IMR-90 (cell line): ENCODE data around the gene ITGB5. TPM values are rescaled to one million over a fixed set of nuclear protein-coding genes. Genes with fewer than 3 reads are reported as not detected.

Experiments used
- ATAC-seq: fragments of 200-7000 bp; cut with Tn5 transposase; 2 replicates; pipeline ENCODE4 v1.9.1; 2020; ENCODE audit warnings: low read depth, mild to moderate bottlenecking, moderate library complexity
- BruUV-seq: library from RNA; stranded (reverse); fragments of 400-500 nt; replicated peaks from 2 replicates; lab custom pipeline; 2021; lab: Mats Ljungman, UMichigan
- CTCF ChIA-PET: fragments of 300-600 bp; formaldehyde crosslinking; extraction: SDS; loops from one replicate; lab custom pipeline; 2021; ENCODE audit warnings: antibody characterized with exemption; lab: Yijun Ruan, JAX
- POLR2A ChIA-PET: fragments of 300-600 bp; sonication (Branson Sonifier 250); formaldehyde crosslinking; loops from one replicate; lab custom pipeline; 2022; ENCODE audit warnings: antibody characterized with exemption; ENCODE audit not compliant: unreplicated experiment; lab: Charles Lee
- DNase-seq: peaks from one replicate; pipeline ENCODE4 v3.0.0; 2013
- H2AFZ ChIP-seq: replicated peaks from 2 replicates; pipeline ENCODE3; 2013; ENCODE audit warnings: low read length, mild to moderate bottlenecking; ENCODE audit not compliant: poor library complexity
- H2AK5ac ChIP-seq: 2 replicates; pipeline ENCODE4 v1.6.1; 2013; ENCODE audit warnings: low read depth, low read length, inconsistent platforms
- H2AK9ac ChIP-seq: replicated peaks from 2 replicates; pipeline ENCODE3; 2013; ENCODE audit warnings: mild to moderate bottlenecking, low read depth, low read length, moderate library complexity; ENCODE audit not compliant: poor library complexity
- H2BK120ac ChIP-seq: 2 replicates; pipeline ENCODE4 v1.6.1; 2013; ENCODE audit warnings: low read depth, low read length, inconsistent platforms
- H2BK15ac ChIP-seq: 3 replicates; pipeline ENCODE4 v1.6.1; 2013; ENCODE audit warnings: low read depth, low read length, inconsistent platforms
- H2BK20ac ChIP-seq: 2 replicates; pipeline ENCODE4 v1.6.1; 2013; ENCODE audit warnings: low read depth, mild to moderate bottlenecking, inconsistent platforms, low read length, moderate library complexity
- H2BK5ac ChIP-seq: 2 replicates; pipeline ENCODE4 v1.6.1; 2013; ENCODE audit warnings: mild to moderate bottlenecking, low read depth, low read length, inconsistent platforms; ENCODE audit not compliant: poor library complexity, severe bottlenecking
- H3K14ac ChIP-seq: replicated peaks from 2 replicates; pipeline ENCODE4 v1.6.1; 2013; ENCODE audit warnings: low read depth, low read length, inconsistent platforms
- H3K18ac ChIP-seq: 2 replicates; pipeline ENCODE4 v1.6.1; 2013; ENCODE audit warnings: low read depth, low read length, control low read depth
- H3K23ac ChIP-seq: 2 replicates; pipeline ENCODE4 v1.6.1; 2013; ENCODE audit warnings: low read depth, low read length, inconsistent platforms
- H3K27ac ChIP-seq: 2 replicates; pipeline ENCODE4 v1.5.1; 2013; ENCODE audit warnings: mild to moderate bottlenecking, control low read depth, low read length; ENCODE audit not compliant: insufficient read depth
- H3K27me3 ChIP-seq: 2 replicates; pipeline ENCODE4 v1.6.1; 2013; ENCODE audit warnings: low read length; ENCODE audit not compliant: control insufficient read depth, insufficient read depth
- H3K36me3 ChIP-seq: 2 replicates; pipeline ENCODE4 v1.6.1; 2013; ENCODE audit warnings: low read length, mixed read lengths; ENCODE audit not compliant: control insufficient read depth, insufficient read depth
- H3K4ac ChIP-seq: 2 replicates; pipeline ENCODE4 v1.6.1; 2013; ENCODE audit warnings: low read depth, low read length, inconsistent platforms
- H3K4me1 ChIP-seq: 2 replicates; pipeline ENCODE4 v1.6.1; 2013; ENCODE audit warnings: low read length, mixed read lengths; ENCODE audit not compliant: control insufficient read depth, insufficient read depth
- H3K4me2 ChIP-seq: 2 replicates; pipeline ENCODE4 v1.6.1; 2013; ENCODE audit warnings: low read depth, mild to moderate bottlenecking, control low read depth, low read length, moderate library complexity
- H3K4me3 ChIP-seq: 2 replicates; pipeline ENCODE4 v1.5.1; 2013; ENCODE audit warnings: low read depth, mild to moderate bottlenecking, control low read depth, low read length, moderate library complexity; ENCODE audit not compliant: insufficient read depth
- H3K56ac ChIP-seq: 2 replicates; pipeline ENCODE4 v1.6.1; 2013; ENCODE audit warnings: low read length, inconsistent platforms; ENCODE audit not compliant: insufficient read depth; ENCODE audit errors: extremely low read depth
- H3K79me1 ChIP-seq, 2 experiments: 2 replicates each; pipeline ENCODE4 v1.6.1; 2013; ENCODE audit warnings: low read length in 2 of 2, inconsistent platforms in 1 of 2, low read depth in 1 of 2
- H3K9ac ChIP-seq: 2 replicates; pipeline ENCODE4 v1.6.1; 2013; ENCODE audit warnings: low read depth, low read length, control low read depth
- H3K9me1 ChIP-seq: 2 replicates; pipeline ENCODE4 v1.6.1; 2013; ENCODE audit warnings: low read length, inconsistent platforms; ENCODE audit not compliant: insufficient read depth
- H3K9me3 ChIP-seq: 2 replicates; pipeline ENCODE4 v1.6.1; 2013; ENCODE audit warnings: low read length; ENCODE audit not compliant: control insufficient read depth, insufficient read depth
- H4K20me1 ChIP-seq: 2 replicates; pipeline ENCODE4 v1.6.1; 2013; ENCODE audit warnings: low read length, inconsistent platforms; ENCODE audit not compliant: insufficient read depth
- H4K5ac ChIP-seq: 2 replicates; pipeline ENCODE4 v1.6.1; 2013; ENCODE audit warnings: mild to moderate bottlenecking, low read depth, low read length, control low read depth
- H4K8ac ChIP-seq, 2 experiments: 2 replicates each; pipeline ENCODE4 v1.6.1; 2013; ENCODE audit warnings: low read depth in 2 of 2, low read length in 2 of 2, control low read depth in 1 of 2, inconsistent platforms in 1 of 2
- H4K91ac ChIP-seq: 2 replicates; pipeline ENCODE4 v1.6.1; 2013; ENCODE audit warnings: low read depth, low read length, inconsistent platforms; ENCODE audit not compliant: insufficient read depth
- POLR2A ChIP-seq: IDR thresholded peaks from 2 replicates; pipeline ENCODE4 v1.6.1; 2012; ENCODE audit warnings: mild to moderate bottlenecking, low read depth, low read length
- SMC3 ChIP-seq: fragments of 150-350 bp; IDR thresholded peaks from 2 replicates; pipeline ENCODE4 v1.6.1; 2016; ENCODE audit warnings: low read depth, mild to moderate bottlenecking, antibody characterized with exemption, low read length, moderate library complexity
- dilution Hi-C: fragments of 300-500 bp; cut with HindIII; formaldehyde crosslinking; loops from one replicate; pipeline ENCODE4 v1.14.3; 2018; ENCODE audit warnings: low sequenced_read_pairs; ENCODE audit not compliant: unreplicated experiment
- in situ Hi-C: fragments of 300-500 bp; cut with MboI; formaldehyde crosslinking; loops from 3 replicates; pipeline ENCODE4 v1.14.3; 2019; ENCODE audit warnings: low sequenced_read_pairs, inconsistent platforms, mixed read lengths
- intact Hi-C: fragments of 100-400 bp; cut with micrococcal nuclease; formaldehyde crosslinking; loops from 2 replicates; pipeline ENCODE4 v1.10.0; 2022
- polyA plus RNA-seq, 3 experiments: library from polyadenylated mRNA; depleted of rRNA; stranded (reverse); fragments of >200 nt; gene quantifications; 2 replicates each; pipeline ENCODE4 v1.2.3, GENCODE V29; 2012; ENCODE audit warnings: low replicate concordance in 1 of 3
- total RNA-seq: library from RNA; depleted of rRNA; stranded (reverse); fragments of >200 nt; gene quantifications from 2 replicates; pipeline ENCODE4 v1.2.3, GENCODE V29; 2012

ITGB5 gene
- total and polyA plus RNA-seq, 2 of the 4 experiments (the other 2 are of a cell fraction), result 85.0 to 101 TPM

GRCh38 chr3:124935264-124935663 lies 48.1 kb upstream of the ITGB5 start:
- H4K20me1 ChIP-seq, result no peaks in the 10 kb centered on the region
- no peaks in the 10 kb centered on the region for H3K9me3 ChIP-seq
- no peak overlapping the region for H2BK15ac ChIP-seq
- no peak overlapping the region for H3K14ac ChIP-seq
- H2BK20ac ChIP-seq, result no peak overlapping the region
- dilution Hi-C loops (no loop called here), intact Hi-C loops (no loop called here), in situ Hi-C loops (loop anchor here (5.0 kb wide), 1 partner anchor 492 kb away; no protein-coding TSS in a partner anchor)
- H4K5ac ChIP-seq, result no peak overlapping the region
- H3K23ac ChIP-seq, result no peak overlapping the region
- H4K8ac ChIP-seq, result no peak overlapping the region
- no peak overlapping the region for H2AK9ac ChIP-seq
- no peaks in the 10 kb centered on the region; the same call in 1 of the 2 replicates for H3K9me1 ChIP-seq
- H3K79me1 ChIP-seq, result no peaks in the 10 kb centered on the region
- H3K27ac ChIP-seq, result no peak overlapping the region
- H3K4me1 ChIP-seq, result no peaks in the 10 kb centered on the region
- H2AK5ac ChIP-seq, result no peak overlapping the region
- no peaks in the 10 kb centered on the region for H3K36me3 ChIP-seq
- H2AFZ ChIP-seq, result no peak overlapping the region
- ATAC-seq (no peak), DNase-seq (no peak)
- CTCF ChIA-PET, result interaction anchor here (0.5 kb wide), 1 partner anchor 572 kb away, joined by 4 read pairs; no protein-coding TSS in a partner anchor
- TF ChIP-seq POLR2A (no peak), SMC3 (no peak)
- no TSS peak for BruUV-seq
- no peak overlapping the region for H2BK5ac ChIP-seq
- no peak overlapping the region for H3K9ac ChIP-seq
- H3K4ac ChIP-seq, result no peak overlapping the region
- H3K56ac ChIP-seq, result no peak overlapping the region
- H3K4me3 ChIP-seq, result no peak overlapping the region
- H3K4me2 ChIP-seq, result no peak overlapping the region
- H2BK120ac ChIP-seq, result no peak overlapping the region
- H3K18ac ChIP-seq, result no peak overlapping the region
- no peak overlapping the region for H4K91ac ChIP-seq
- POLR2A ChIA-PET, result no interaction called here
- H3K27me3 ChIP-seq, result peaks cover 18% of the 10 kb centered on the region
